Neural cell (in vitro differentiated cells): Measurements from ENCODE around the gene HDDC3. TPM values are rescaled to one million over a fixed set of nuclear protein-coding genes. Genes with fewer than 3 reads are reported as not detected.

ENCODE experiments used
- H2AFZ ChIP-seq: fragments of 200-600, 300-800 bp; sonication (generic), shearing (Covaris generic); 2 replicates; pipeline ENCODE4 v1.6.0; 2014; ENCODE audit warnings: low read depth, mild to moderate bottlenecking, antibody characterized with exemption, low read length, moderate library complexity
- H3F3A ChIP-seq: fragments of 200-600 bp; shearing (Covaris generic); 2 replicates; pipeline ENCODE4 v1.6.1; 2016; ENCODE audit warnings: mild to moderate bottlenecking, moderate library complexity, mixed read lengths, antibody characterized with exemption, low read length; ENCODE audit not compliant: insufficient read depth, poor library complexity, severe bottlenecking
- H3K27ac ChIP-seq: fragments of 200-600, 300-800 bp; sonication (generic), shearing (Covaris generic); 2 replicates; pipeline ENCODE4 v1.5.1; 2014; ENCODE audit warnings: mild to moderate bottlenecking, low read length, moderate library complexity
- H3K27me3 ChIP-seq: fragments of 300-800, 200-600 bp; sonication (generic), shearing (Covaris generic); 2 replicates; pipeline ENCODE4 v1.6.0; 2014; ENCODE audit warnings: mild to moderate bottlenecking, low read depth, low read length, moderate library complexity; ENCODE audit not compliant: insufficient read depth
- H3K36me3 ChIP-seq: fragments of 300-800, 200-600 bp; sonication (generic), shearing (Covaris generic); 2 replicates; pipeline ENCODE4 v1.5.1; 2014; ENCODE audit warnings: mild to moderate bottlenecking, antibody characterized with exemption, low read length, moderate library complexity; ENCODE audit not compliant: insufficient read depth
- H3K4me2 ChIP-seq: fragments of 300-800, 200-600 bp; sonication (generic), shearing (Covaris generic); 2 replicates; pipeline ENCODE4 v1.6.0; 2014; ENCODE audit warnings: mild to moderate bottlenecking, low read length
- H3K4me3 ChIP-seq: fragments of 300-800, 200-600 bp; sonication (generic), shearing (Covaris generic); 2 replicates; pipeline ENCODE4 v1.5.1; 2014; ENCODE audit warnings: mild to moderate bottlenecking, low read length, moderate library complexity
- H3K79me2 ChIP-seq: fragments of 200-600 bp; shearing (Covaris generic); replicated peaks from 2 replicates; pipeline ENCODE4 v1.6.0; 2014; ENCODE audit warnings: mild to moderate bottlenecking, low read length, moderate library complexity; ENCODE audit not compliant: insufficient read depth
- H3K9ac ChIP-seq: fragments of 300-800, 200-600 bp; sonication (generic), shearing (Covaris generic); 2 replicates; pipeline ENCODE4 v1.6.1; 2016; ENCODE audit warnings: mild to moderate bottlenecking, low read length, mixed read lengths
- H3K9me2 ChIP-seq: fragments of 200-600 bp; shearing (Covaris generic); 2 replicates; pipeline ENCODE4 v1.6.1; 2016; ENCODE audit warnings: mild to moderate bottlenecking, low read length, mixed read lengths; ENCODE audit not compliant: insufficient read depth
- H3K9me3 ChIP-seq: fragments of 200-600, 300-800 bp; sonication (generic), shearing (Covaris generic); 2 replicates; pipeline ENCODE4 v1.6.1; 2016; ENCODE audit warnings: mild to moderate bottlenecking, mixed run types, low read length, moderate library complexity, mixed read lengths
- H4K20me1 ChIP-seq: fragments of 200-600 bp; shearing (Covaris generic); 2 replicates; pipeline ENCODE4 v1.6.1; 2016; ENCODE audit warnings: mild to moderate bottlenecking, mixed run types; ENCODE audit not compliant: insufficient read depth
- EP300 ChIP-seq: fragments of 450-650 bp; conservative IDR thresholded peaks from 2 replicates; pipeline ENCODE4 v1.6.1; 2014; ENCODE audit warnings: antibody characterized with exemption, mild to moderate bottlenecking, moderate library complexity; ENCODE audit not compliant: poor library complexity, severe bottlenecking
- EZH2 ChIP-seq: fragments of 200-600, 300-800 bp; shearing (Covaris generic), sonication (generic); IDR thresholded peaks from 2 replicates; pipeline ENCODE4 v1.6.1; 2014; ENCODE audit warnings: antibody characterized with exemption, low read length, borderline replicate concordance, mild to moderate bottlenecking; ENCODE audit not compliant: insufficient read depth, poor library complexity, severe bottlenecking
- MXI1 ChIP-seq: fragments of 450-650 bp; conservative IDR thresholded peaks from 2 replicates; pipeline ENCODE4 v1.6.1; 2014; ENCODE audit warnings: antibody characterized with exemption, mild to moderate bottlenecking; ENCODE audit not compliant: poor library complexity, severe bottlenecking
- POLR2AphosphoS5 ChIP-seq: IDR thresholded peaks from 2 replicates; pipeline ENCODE4 v1.6.1; 2012
- RAD21 ChIP-seq: fragments of 450-650 bp; conservative IDR thresholded peaks from 2 replicates; pipeline ENCODE4 v1.6.1; 2014; ENCODE audit warnings: antibody characterized with exemption, mild to moderate bottlenecking, moderate library complexity
- SMC3 ChIP-seq: fragments of 450-650 bp; conservative IDR thresholded peaks from 2 replicates; pipeline ENCODE4 v1.6.1; 2014; ENCODE audit warnings: antibody characterized with exemption, mild to moderate bottlenecking, moderate library complexity; ENCODE audit not compliant: poor library complexity
- TAF1 ChIP-seq: IDR thresholded peaks from 2 replicates; pipeline ENCODE4 v1.6.1; 2012; ENCODE audit warnings: low read depth
- polyA plus RNA-seq: library from polyadenylated mRNA; depleted of rRNA; stranded (reverse); fragments of >200 nt; gene quantifications from 2 replicates; pipeline ENCODE4 v1.2.3, GENCODE V29; 2014
- TF ChIP-seq, protein P1 (sequence below): IDR thresholded peaks from 2 replicates; pipeline ENCODE4 v1.6.1; 2012; ENCODE audit warnings: borderline replicate concordance
- TF ChIP-seq, protein P2 (sequence below): fragments of 450-650 bp; IDR thresholded peaks from 2 replicates; pipeline ENCODE4 v1.5.1; 2014; ENCODE audit warnings: antibody characterized with exemption, mild to moderate bottlenecking, moderate library complexity; ENCODE audit not compliant: poor library complexity, severe bottlenecking

HDDC3 gene
- polyA plus RNA-seq, 1 donor from 2014 or later, result 20.1 TPM

DNA sequence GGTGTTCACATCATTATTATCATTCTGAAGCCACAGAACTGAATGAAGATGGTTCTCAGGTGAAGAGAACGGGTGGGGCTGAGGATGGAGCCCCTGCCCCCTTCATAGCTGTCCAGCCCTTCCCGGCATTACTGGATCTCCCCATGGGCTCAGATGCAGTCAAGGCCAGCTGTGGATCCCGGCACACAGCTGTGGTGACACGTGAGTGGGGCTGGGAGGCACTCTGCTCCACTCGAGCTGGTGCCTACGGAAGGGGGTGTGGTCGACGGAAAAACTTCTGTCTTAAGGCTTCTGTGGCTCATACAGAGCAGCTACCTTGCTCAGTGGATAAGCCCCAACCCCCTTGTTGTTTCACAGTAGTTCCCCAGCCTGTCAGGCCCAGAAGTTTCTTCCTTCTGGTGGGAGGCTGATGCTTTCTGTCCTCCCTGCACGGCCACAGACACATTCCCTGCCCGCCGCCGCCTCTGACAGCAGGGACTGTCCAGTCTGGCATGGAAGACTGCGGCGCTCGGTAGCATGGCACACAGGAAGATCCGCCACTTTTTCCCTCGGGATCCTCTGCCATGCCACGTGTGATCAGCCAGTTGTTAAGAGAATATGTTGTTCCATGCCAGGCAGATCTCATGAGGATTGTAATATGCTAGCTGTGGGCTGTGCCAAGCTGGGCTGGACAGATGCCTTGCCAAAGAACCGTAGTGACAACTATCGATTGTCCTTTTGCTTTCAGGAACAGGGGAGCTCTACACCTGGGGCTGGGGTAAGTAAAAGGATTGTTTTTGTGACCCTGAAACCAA, 28.1 kb upstream of the HDDC3 start:
- H3K36me3 ChIP-seq, result no peaks in the 10 kb centered on the region
- no peaks in the 10 kb centered on the region for H3K9me2 ChIP-seq
- TF ChIP-seq, protein P1, sequence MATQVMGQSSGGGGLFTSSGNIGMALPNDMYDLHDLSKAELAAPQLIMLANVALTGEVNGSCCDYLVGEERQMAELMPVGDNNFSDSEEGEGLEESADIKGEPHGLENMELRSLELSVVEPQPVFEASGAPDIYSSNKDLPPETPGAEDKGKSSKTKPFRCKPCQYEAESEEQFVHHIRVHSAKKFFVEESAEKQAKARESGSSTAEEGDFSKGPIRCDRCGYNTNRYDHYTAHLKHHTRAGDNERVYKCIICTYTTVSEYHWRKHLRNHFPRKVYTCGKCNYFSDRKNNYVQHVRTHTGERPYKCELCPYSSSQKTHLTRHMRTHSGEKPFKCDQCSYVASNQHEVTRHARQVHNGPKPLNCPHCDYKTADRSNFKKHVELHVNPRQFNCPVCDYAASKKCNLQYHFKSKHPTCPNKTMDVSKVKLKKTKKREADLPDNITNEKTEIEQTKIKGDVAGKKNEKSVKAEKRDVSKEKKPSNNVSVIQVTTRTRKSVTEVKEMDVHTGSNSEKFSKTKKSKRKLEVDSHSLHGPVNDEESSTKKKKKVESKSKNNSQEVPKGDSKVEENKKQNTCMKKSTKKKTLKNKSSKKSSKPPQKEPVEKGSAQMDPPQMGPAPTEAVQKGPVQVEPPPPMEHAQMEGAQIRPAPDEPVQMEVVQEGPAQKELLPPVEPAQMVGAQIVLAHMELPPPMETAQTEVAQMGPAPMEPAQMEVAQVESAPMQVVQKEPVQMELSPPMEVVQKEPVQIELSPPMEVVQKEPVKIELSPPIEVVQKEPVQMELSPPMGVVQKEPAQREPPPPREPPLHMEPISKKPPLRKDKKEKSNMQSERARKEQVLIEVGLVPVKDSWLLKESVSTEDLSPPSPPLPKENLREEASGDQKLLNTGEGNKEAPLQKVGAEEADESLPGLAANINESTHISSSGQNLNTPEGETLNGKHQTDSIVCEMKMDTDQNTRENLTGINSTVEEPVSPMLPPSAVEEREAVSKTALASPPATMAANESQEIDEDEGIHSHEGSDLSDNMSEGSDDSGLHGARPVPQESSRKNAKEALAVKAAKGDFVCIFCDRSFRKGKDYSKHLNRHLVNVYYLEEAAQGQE, result no peak
- TF ChIP-seq SMC3 (no peak), POLR2AphosphoS5 (no peak), EZH2 (no peak)
- H3K79me2 ChIP-seq, result no peaks in the 10 kb centered on the region
- H2AFZ ChIP-seq, result no peak overlapping the region
- H3K9me3 ChIP-seq, result no peaks in the 10 kb centered on the region
- H3K4me3 ChIP-seq, result no peak overlapping the region
- peaks cover 15% of the 10 kb centered on the region for H3K27me3 ChIP-seq
- H3K4me2 ChIP-seq, result no peak overlapping the region
- no peak overlapping the region for H3K9ac ChIP-seq
- no peaks in the 10 kb centered on the region for H4K20me1 ChIP-seq
- no peaks in the 10 kb centered on the region for H3F3A ChIP-seq
- H3K27ac ChIP-seq, result no peak overlapping the region

DNA sequence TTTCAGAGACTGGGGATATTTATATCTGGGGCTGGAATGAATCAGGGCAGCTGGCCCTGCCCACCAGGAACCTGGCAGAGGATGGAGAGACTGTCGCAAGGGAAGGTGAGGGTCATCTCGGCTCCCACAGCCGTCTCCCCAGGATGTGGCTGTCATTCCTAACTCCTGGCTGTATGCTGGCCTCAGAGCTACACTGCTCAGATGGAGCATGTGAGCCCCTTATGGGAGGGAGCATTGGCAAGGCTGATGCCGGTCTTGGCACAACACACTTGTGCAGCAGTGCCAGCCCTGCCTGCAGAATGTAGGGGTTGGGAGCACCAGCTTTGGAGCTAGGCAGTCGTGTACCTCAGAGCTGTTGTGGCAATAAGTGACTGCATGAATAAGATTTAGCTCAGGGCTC, 27.5 kb upstream of the HDDC3 start:
- Histone ChIP-seq H3K36me3 (no peaks in the 10 kb centered on the region), H3K4me3 (no peak overlapping the region), H3K4me2 (no peak overlapping the region), H3K9ac (no peak overlapping the region), H3K27ac (no peak overlapping the region), H3F3A (no peaks in the 10 kb centered on the region), H3K27me3 (peaks cover 15% of the 10 kb centered on the region), H4K20me1 (no peaks in the 10 kb centered on the region), H3K9me2 (no peaks in the 10 kb centered on the region), H3K79me2 (no peaks in the 10 kb centered on the region), H2AFZ (no peak overlapping the region), H3K9me3 (no peaks in the 10 kb centered on the region)
- TF ChIP-seq EZH2, result no peak
- TF ChIP-seq, protein P2, sequence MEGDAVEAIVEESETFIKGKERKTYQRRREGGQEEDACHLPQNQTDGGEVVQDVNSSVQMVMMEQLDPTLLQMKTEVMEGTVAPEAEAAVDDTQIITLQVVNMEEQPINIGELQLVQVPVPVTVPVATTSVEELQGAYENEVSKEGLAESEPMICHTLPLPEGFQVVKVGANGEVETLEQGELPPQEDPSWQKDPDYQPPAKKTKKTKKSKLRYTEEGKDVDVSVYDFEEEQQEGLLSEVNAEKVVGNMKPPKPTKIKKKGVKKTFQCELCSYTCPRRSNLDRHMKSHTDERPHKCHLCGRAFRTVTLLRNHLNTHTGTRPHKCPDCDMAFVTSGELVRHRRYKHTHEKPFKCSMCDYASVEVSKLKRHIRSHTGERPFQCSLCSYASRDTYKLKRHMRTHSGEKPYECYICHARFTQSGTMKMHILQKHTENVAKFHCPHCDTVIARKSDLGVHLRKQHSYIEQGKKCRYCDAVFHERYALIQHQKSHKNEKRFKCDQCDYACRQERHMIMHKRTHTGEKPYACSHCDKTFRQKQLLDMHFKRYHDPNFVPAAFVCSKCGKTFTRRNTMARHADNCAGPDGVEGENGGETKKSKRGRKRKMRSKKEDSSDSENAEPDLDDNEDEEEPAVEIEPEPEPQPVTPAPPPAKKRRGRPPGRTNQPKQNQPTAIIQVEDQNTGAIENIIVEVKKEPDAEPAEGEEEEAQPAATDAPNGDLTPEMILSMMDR, result no peak
- TF ChIP-seq, protein P1, result no peak
- TF ChIP-seq TAF1, result no peak
- no peak for TF ChIP-seq EP300
- no peak for TF ChIP-seq RAD21
- TF ChIP-seq POLR2AphosphoS5, result no peak
- TF ChIP-seq MXI1, result no peak
- no peak for TF ChIP-seq SMC3
